Right atrium auricular region (tissue), 2 donors: ENCODE measurements around the gene DSE. TPM values are rescaled to one million over a fixed set of nuclear protein-coding genes. Genes with fewer than 3 reads are reported as not detected.

Experiments
- DNase-seq: peaks from one replicate; pipeline ENCODE4 v3.0.0-alpha.2; 2019; ENCODE audit warnings: low spot score
- H3K27ac ChIP-seq, 2 donors: fragments of 200-600 bp; sonication (generic); 1 replicate in 1 of 2; 2 replicates in 1 of 2; pipeline ENCODE4 v1.5.1; 2016 to 2019
- H3K27me3 ChIP-seq, 2 donors: fragments of 200-600 bp; sonication (generic); one replicate each; pipeline versions ENCODE4 v1.5.1 to v1.6.0; 2017 to 2019
- H3K36me3 ChIP-seq: fragments of 200-600 bp; sonication (generic); one replicate; pipeline ENCODE4 v1.5.1; 2016
- H3K4me1 ChIP-seq, 2 donors: fragments of 200-600 bp; sonication (generic); one replicate each; pipeline versions ENCODE4 v1.5.1 to v1.6.0; 2017 to 2019
- H3K4me3 ChIP-seq, 2 donors: fragments of 200-600 bp; sonication (generic); 1 replicate in 1 of 2; 2 replicates in 1 of 2; pipeline ENCODE4 v1.5.1; 2017 to 2019; ENCODE audit warnings: mild to moderate bottlenecking in 1 of 2, moderate library complexity in 1 of 2
- H3K9me3 ChIP-seq, 2 donors: fragments of 200-600 bp; sonication (generic); one replicate each; pipeline ENCODE4 v1.5.1; 2019
- CTCF ChIP-seq, 2 donors: fragments of 200-600 bp; sonication (generic); IDR thresholded peaks; one replicate each; pipeline ENCODE4 v1.5.1; 2019; ENCODE audit warnings: antibody characterized with exemption in 2 of 2
- total RNA-seq, 2 donors: library from RNA; depleted of rRNA; stranded (reverse); fragments of >200 nt; gene quantifications; one replicate each; pipeline ENCODE4 v1.1.0, GENCODE V29; 2016

The DSE gene
- total RNA-seq, 2 donors from 2014 or later = 19.4 to 31.7 TPM

- TF ChIP-seq CTCF (IDR thresholded peaks at IDR 0.05) = no peak
- Histone ChIP-seq H3K27me3 (no peaks in the 10 kb centered on the region), H3K4me3 (no peak overlapping the region), H3K36me3 (no peaks in the 10 kb centered on the region), H3K27ac (no peak overlapping the region), H3K9me3 (no peaks in the 10 kb centered on the region), H3K4me1 (peaks cover 0 to 52% of the 10 kb centered on the region in 2 donors)
- DNase-seq = no peak
Measured at GRCh38 chr6:116385459-116385802, 14.7 kb downstream of the DSE start.

- Histone ChIP-seq H3K27me3 (no peaks in the 10 kb centered on the region), H3K27ac (peak overlapping the region; percentile 29 to 49), H3K4me1 (peaks cover 0 to 55% of the 10 kb centered on the region in 2 donors), H3K9me3 (no peaks in the 10 kb centered on the region), H3K4me3 (no peak overlapping the region), H3K36me3 (no peaks in the 10 kb centered on the region)
- no peak for DNase-seq
- no peak for TF ChIP-seq CTCF (IDR thresholded peaks at IDR 0.05)
Measured at GRCh38 chr6:116385921-116386320, 15.2 kb downstream of the DSE start.

- H3K36me3 ChIP-seq = no peaks in the 10 kb centered on the region
- DNase-seq = no peak
- H3K4me1 ChIP-seq = peaks cover 0 to 57% of the 10 kb centered on the region in 2 donors
- H3K27me3 ChIP-seq = no peaks in the 10 kb centered on the region
- no peaks in the 10 kb centered on the region for H3K9me3 ChIP-seq
- H3K4me3 ChIP-seq = no peak overlapping the region
- no peak for TF ChIP-seq CTCF (IDR thresholded peaks at IDR 0.05)
- H3K27ac ChIP-seq = peak overlapping the region; percentile 29 to 49
Measured at GRCh38 chr6:116386581-116387299, 16.0 kb downstream of the DSE start.

- H3K9me3 ChIP-seq = no peaks in the 10 kb centered on the region
- DNase-seq = no peak
- H3K36me3 ChIP-seq = no peaks in the 10 kb centered on the region
- H3K27ac ChIP-seq = peak overlapping the region in 1 of 2 donors; percentile 49
- no peaks in the 10 kb centered on the region for H3K27me3 ChIP-seq
- H3K4me3 ChIP-seq = no peak overlapping the region
- TF ChIP-seq CTCF (IDR thresholded peaks at IDR 0.05) = no peak
- peaks cover 0 to 57% of the 10 kb centered on the region in 2 donors for H3K4me1 ChIP-seq
Measured at GRCh38 chr6:116387374-116387773, 16.6 kb downstream of the DSE start.

GRCh38 chr6:116388924-116389323, 18.2 kb downstream of the DSE start:
- H3K4me1 ChIP-seq = peaks cover 0 to 57% of the 10 kb centered on the region in 2 donors
- no peak overlapping the region for H3K27ac ChIP-seq
- H3K36me3 ChIP-seq = no peaks in the 10 kb centered on the region
- TF ChIP-seq CTCF (IDR thresholded peaks at IDR 0.05) = no peak
- no peaks in the 10 kb centered on the region for H3K9me3 ChIP-seq
- H3K4me3 ChIP-seq = no peak overlapping the region
- H3K27me3 ChIP-seq = no peaks in the 10 kb centered on the region
- no peak for DNase-seq

GRCh38 chr6:116389357-116389756, 18.6 kb downstream of the DSE start:
- Histone ChIP-seq H3K9me3 (no peaks in the 10 kb centered on the region), H3K4me3 (no peak overlapping the region), H3K27ac (no peak overlapping the region), H3K27me3 (no peaks in the 10 kb centered on the region), H3K4me1 (peaks cover 0 to 57% of the 10 kb centered on the region in 2 donors), H3K36me3 (no peaks in the 10 kb centered on the region)
- TF ChIP-seq CTCF (IDR thresholded peaks at IDR 0.05) = no peak
- no peak for DNase-seq
